ENCODE measurements around the gene KLHL10. TPM values are rescaled to one million over a fixed set of nuclear protein-coding genes. Genes with fewer than 3 reads are reported as not detected.

The KLHL10 gene
- total and polyA plus RNA-seq, 10 donors = 0.03 to 2.1 (median 0.20) TPM; not detected in 5

GRCh38 chr17:41800601-41801373, 36.8 kb upstream of the KLHL10 start:
- DNase-seq = no peak
- intact Hi-C loops (cut with DNase I; ENCODE audit: low total_unique reads) = loop anchor here (2.0 kb wide), 1 partner anchor 62 kb away; no protein-coding TSS in a partner anchor
- Histone ChIP-seq H3K9me3 (no peaks in the 10 kb centered on the region), H3K27me3 (replicated peaks in 1 of 7) (no peaks in the 10 kb centered on the region), H3K4me3 (no peak overlapping the region), H3K4me1 (peaks cover 6 to 28% (median 18%) of the 10 kb centered on the region in 6 donors), H3K27ac (no peak overlapping the region), H3K36me3 (no peaks in the 10 kb centered on the region)
- TF ChIP-seq POLR2AphosphoS5 (IDR thresholded peaks at IDR 0.05) (no peak), CTCF (IDR thresholded peaks at IDR 0.05 in 8 of 11, conservative IDR thresholded peaks at IDR 0.05 in 3 of 11) (no peak), POLR2A (IDR thresholded peaks at IDR 0.05) (no peak)
- WGBS, 5 donors = 49 to 83% (median 69%) methylated on average over 18 of the region's 18 CpGs

GRCh38 chr17:41801374-41802271, 36.0 kb upstream of the KLHL10 start:
- peaks cover 6 to 28% (median 18%) of the 10 kb centered on the region in 6 donors for H3K4me1 ChIP-seq
- H3K36me3 ChIP-seq = no peaks in the 10 kb centered on the region
- no peaks in the 10 kb centered on the region for H3K9me3 ChIP-seq
- DNase-seq = peak; percentile 92
- WGBS, 5 donors = 18 to 27% (median 23%) methylated on average over 14 of the region's 14 CpGs
- H3K4me3 ChIP-seq = peak overlapping the region in 1 of 8 donors; percentile 31
- H3K27me3 ChIP-seq (replicated peaks in 1 of 7) = no peaks in the 10 kb centered on the region
- intact Hi-C loops (cut with DNase I; ENCODE audit: low total_unique reads) = loop anchor here (2.0 kb wide), 1 partner anchor 63 kb away; no protein-coding TSS in a partner anchor
- TF ChIP-seq CTCF (IDR thresholded peaks at IDR 0.05 in 8 of 11, conservative IDR thresholded peaks at IDR 0.05 in 3 of 11) (peak; percentile 79 to 97 (median 95)), POLR2AphosphoS5 (IDR thresholded peaks at IDR 0.05) (peak in 2 of 3 donors; percentile 29 to 36), POLR2A (IDR thresholded peaks at IDR 0.05) (no peak)
- H3K27ac ChIP-seq = no peak overlapping the region

- DNase-seq = no peak
- Histone ChIP-seq H3K4me3 (no peak overlapping the region), H3K27ac (peak overlapping the region in 1 of 8 donors; percentile 8), H3K9me3 (no peaks in the 10 kb centered on the region), H3K27me3 (replicated peaks in 1 of 7) (no peaks in the 10 kb centered on the region), H3K4me1 (peaks cover 6 to 28% (median 18%) of the 10 kb centered on the region in 6 donors), H3K36me3 (no peaks in the 10 kb centered on the region)
- WGBS, 5 donors = 48 to 68% (median 57%) methylated on average over 21 to 24 of the region's 24 CpGs
- TF ChIP-seq CTCF (IDR thresholded peaks at IDR 0.05 in 8 of 11, conservative IDR thresholded peaks at IDR 0.05 in 3 of 11) (no peak), POLR2AphosphoS5 (IDR thresholded peaks at IDR 0.05) (peak in 1 of 3 donors; percentile 30)
- intact Hi-C loops (cut with DNase I; ENCODE audit: low total_unique reads) = no loop called here
These were observed 34.3 kb upstream of the KLHL10 start for GRCh38 chr17:41803049-41804020.
